Vagina (tissue), 2 donors: ENCODE results near the gene NFE2L2. TPM values are rescaled to one million over a fixed set of nuclear protein-coding genes. Genes with fewer than 3 reads are reported as not detected.
A peak's percentile ranks its signal among the peaks of the same experiment; 100 is the strongest.
"Not testable (repeated sequence)": the region's sequence is repeated elsewhere in the genome, so short reads cannot be mapped to it uniquely, and the experiment has no call there.

ENCODE experiments used
- DNase-seq, 2 donors: peaks; one replicate each; pipeline ENCODE4 v3.0.0-alpha.2; 2017; ENCODE audit errors: extremely low spot score in 2 of 2
- H3K27ac ChIP-seq: fragments of 200-600 bp; sonication (generic); one replicate; pipeline ENCODE4 v1.5.1; 2019
- H3K27me3 ChIP-seq: fragments of 200-600 bp; sonication (generic); one replicate; pipeline ENCODE4 v1.5.1; 2019
- H3K36me3 ChIP-seq, 2 donors: fragments of 200-600 bp; sonication (generic); one replicate each; pipeline ENCODE4 v1.5.1; 2017 to 2019
- H3K4me1 ChIP-seq: fragments of 200-600 bp; sonication (generic); one replicate; pipeline ENCODE4 v1.5.1; 2019
- H3K4me3 ChIP-seq, 2 donors: fragments of 200-600 bp; sonication (generic); 1 replicate in 1 of 2; 2 replicates in 1 of 2; pipeline ENCODE4 v1.5.1; 2016 to 2019
- H3K9me3 ChIP-seq: fragments of 200-600 bp; sonication (generic); one replicate; pipeline ENCODE4 v1.5.1; 2019
- POLR2A ChIP-seq, 2 donors: fragments of 450-650 bp; IDR thresholded peaks; one replicate each; pipeline ENCODE4 v1.6.1; 2017; ENCODE audit warnings: antibody characterized with exemption in 2 of 2, mild to moderate bottlenecking in 2 of 2, moderate library complexity in 2 of 2
- POLR2AphosphoS5 ChIP-seq, 2 donors: sonication (generic); formaldehyde crosslinking; IDR thresholded peaks; one replicate each; pipeline ENCODE4 v1.9.0; 2017; ENCODE audit warnings: antibody characterized with exemption in 2 of 2, mild to moderate bottlenecking in 2 of 2, low read depth in 1 of 2; ENCODE audit not compliant: insufficient read depth in 1 of 2
- intact Hi-C: fragments of 100-400 bp; cut with DNase I; formaldehyde crosslinking; loops from one replicate; pipeline ENCODE4 v1.15.1; 2023
- total RNA-seq: library from RNA; depleted of rRNA; stranded (reverse); fragments of >200 nt; gene quantifications from one replicate; pipeline ENCODE4 v1.2.3, GENCODE V29; 2016
- TF ChIP-seq, protein P1 (sequence below), 3 experiments: fragments of 450-650 bp in 2 of 3; fragments of 200-600 bp in 1 of 3; sonication (generic) in 1 of 3; IDR thresholded peaks; one replicate each; pipeline ENCODE4 v1.5.1; 2017 to 2019; ENCODE audit warnings: antibody characterized with exemption in 3 of 3, mild to moderate bottlenecking in 2 of 3, moderate library complexity in 2 of 3

Gene NFE2L2
- 147 TPM for total RNA-seq

GRCh38 chr2:177264693-177265587 is at the start of gene NFE2L2:
Gene NFE2L2 (minus strand): TSS chr2:177264727. CDS start chr2:177264576, 151 bp downstream.
- peaks cover 53% of the 10 kb centered on the region for H3K4me1 ChIP-seq
- peak within 1 kb of the TSS; percentile 100 for H3K27ac ChIP-seq
- peak; percentile 4 to 98 for TF ChIP-seq POLR2A (IDR thresholded peaks at IDR 0.05)
- TF ChIP-seq, protein P1, sequence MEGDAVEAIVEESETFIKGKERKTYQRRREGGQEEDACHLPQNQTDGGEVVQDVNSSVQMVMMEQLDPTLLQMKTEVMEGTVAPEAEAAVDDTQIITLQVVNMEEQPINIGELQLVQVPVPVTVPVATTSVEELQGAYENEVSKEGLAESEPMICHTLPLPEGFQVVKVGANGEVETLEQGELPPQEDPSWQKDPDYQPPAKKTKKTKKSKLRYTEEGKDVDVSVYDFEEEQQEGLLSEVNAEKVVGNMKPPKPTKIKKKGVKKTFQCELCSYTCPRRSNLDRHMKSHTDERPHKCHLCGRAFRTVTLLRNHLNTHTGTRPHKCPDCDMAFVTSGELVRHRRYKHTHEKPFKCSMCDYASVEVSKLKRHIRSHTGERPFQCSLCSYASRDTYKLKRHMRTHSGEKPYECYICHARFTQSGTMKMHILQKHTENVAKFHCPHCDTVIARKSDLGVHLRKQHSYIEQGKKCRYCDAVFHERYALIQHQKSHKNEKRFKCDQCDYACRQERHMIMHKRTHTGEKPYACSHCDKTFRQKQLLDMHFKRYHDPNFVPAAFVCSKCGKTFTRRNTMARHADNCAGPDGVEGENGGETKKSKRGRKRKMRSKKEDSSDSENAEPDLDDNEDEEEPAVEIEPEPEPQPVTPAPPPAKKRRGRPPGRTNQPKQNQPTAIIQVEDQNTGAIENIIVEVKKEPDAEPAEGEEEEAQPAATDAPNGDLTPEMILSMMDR (IDR thresholded peaks at IDR 0.05): peak in 2 of 3 experiments; percentile 4 to 45
- peak; percentile 84 to 99 for TF ChIP-seq POLR2AphosphoS5 (IDR thresholded peaks at IDR 0.05; ENCODE audit: insufficient read depth in 1 of 2, low read depth in 1 of 2)
- no peaks in the 10 kb centered on the region for H3K27me3 ChIP-seq
- no peaks in the 10 kb centered on the region for H3K9me3 ChIP-seq
- H3K4me3 ChIP-seq: peak within 1 kb of the TSS; percentile 74 to 97
- DNase-seq: peak in 1 of 2 donors; percentile 95
- intact Hi-C loops: loop anchor here (2.0 to 5.0 kb wide), 3 partner anchors 52 to 98 kb away; partner anchors contain the start of gene HNRNPA3
- no peaks in the 10 kb centered on the region for H3K36me3 ChIP-seq

DNA sequence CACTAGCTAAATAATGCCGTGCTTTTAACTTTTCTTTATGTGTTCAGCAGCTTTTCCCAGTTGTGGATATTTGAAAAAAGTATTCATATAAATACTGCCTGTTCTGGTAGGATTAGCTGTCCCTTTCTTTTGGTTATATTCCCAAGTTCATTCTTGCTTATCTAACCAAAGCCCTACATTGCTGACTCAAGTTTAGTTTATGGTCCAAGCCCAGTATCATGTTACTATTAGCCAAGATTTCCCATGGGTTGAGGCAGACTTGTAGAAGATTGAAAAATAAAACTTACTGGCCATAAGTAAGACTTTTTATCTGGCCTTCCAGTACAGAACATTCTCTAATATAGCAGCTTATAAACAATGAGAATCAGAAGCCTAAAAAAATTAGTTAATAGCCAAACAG is 49.7 kb upstream of the NFE2L2 start:
- H3K27me3 ChIP-seq: no peaks in the 10 kb centered on the region
- no peak for DNase-seq
- TF ChIP-seq, protein P1 (IDR thresholded peaks at IDR 0.05): no peak
- TF ChIP-seq POLR2AphosphoS5 (IDR thresholded peaks at IDR 0.05; ENCODE audit: insufficient read depth in 1 of 2, low read depth in 1 of 2) (peak in 1 of 2 donors; percentile 18), POLR2A (IDR thresholded peaks at IDR 0.05) (no peak)
- H3K36me3 ChIP-seq: no peaks in the 10 kb centered on the region
- H3K4me1 ChIP-seq: peaks cover 9% of the 10 kb centered on the region
- peak overlapping the region; percentile 52 for H3K27ac ChIP-seq
- no peaks in the 10 kb centered on the region for H3K9me3 ChIP-seq
- H3K4me3 ChIP-seq: no peak overlapping the region
- intact Hi-C loops: no loop called here

DNA sequence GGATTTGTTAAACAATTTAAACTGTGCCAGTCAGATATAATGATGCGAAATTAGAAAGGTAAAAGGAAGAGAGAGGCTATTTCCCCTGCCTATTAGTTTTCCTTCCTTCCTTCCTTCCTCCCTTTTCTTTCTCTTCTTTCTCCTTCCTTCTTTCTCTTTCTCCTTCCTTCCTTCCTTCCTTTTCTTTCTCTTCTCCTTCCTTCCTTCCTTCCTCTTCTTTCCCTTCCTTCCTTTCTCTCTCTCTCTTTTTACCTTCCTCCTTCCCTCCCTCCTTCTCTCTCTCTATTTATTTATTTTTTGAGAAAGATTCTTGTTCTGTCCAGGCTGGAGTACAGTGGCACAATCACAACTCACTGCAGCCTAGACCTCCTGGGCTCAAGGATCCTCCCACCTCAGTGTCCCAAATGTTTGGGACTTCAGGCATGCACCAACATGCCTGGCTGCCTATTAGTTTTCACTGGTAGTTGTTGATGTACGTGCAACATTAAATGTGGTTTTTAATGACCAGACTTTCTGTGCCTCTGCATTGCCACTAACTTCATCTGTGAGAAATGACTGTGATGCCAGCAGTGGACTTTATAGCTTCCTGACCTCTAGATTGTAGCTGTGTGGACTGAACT is 48.7 kb upstream of the NFE2L2 start:
- Histone ChIP-seq H3K27ac (peak overlapping the region; percentile 52), H3K36me3 (no peaks in the 10 kb centered on the region), H3K4me3 (no peak overlapping the region), H3K4me1 (peaks cover 9% of the 10 kb centered on the region), H3K27me3 (no peaks in the 10 kb centered on the region), H3K9me3 (no peaks in the 10 kb centered on the region)
- intact Hi-C loops: no loop called here
- no peak for TF ChIP-seq POLR2AphosphoS5 (IDR thresholded peaks at IDR 0.05; ENCODE audit: insufficient read depth in 1 of 2, low read depth in 1 of 2)
- TF ChIP-seq POLR2A (IDR thresholded peaks at IDR 0.05): no peak
- TF ChIP-seq, protein P1 (IDR thresholded peaks at IDR 0.05): no peak
- no peak for DNase-seq

DNA sequence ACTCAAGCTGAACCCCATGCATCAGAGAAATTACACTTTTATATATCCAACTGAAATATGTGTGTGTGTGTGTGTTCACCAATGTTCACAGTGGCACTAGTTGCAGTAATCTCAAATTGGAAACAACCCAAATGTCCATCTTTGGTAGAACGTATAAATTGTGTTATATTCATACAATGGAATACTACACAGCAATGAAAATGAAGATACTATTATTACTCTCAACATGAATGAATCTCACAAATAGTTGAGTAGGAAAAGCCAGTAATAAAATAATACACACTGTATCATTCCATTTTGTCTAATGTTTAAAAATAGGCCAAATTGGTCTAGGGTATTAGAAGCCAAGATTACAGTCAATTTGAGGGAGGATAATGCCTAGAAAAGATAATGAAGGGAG is 48.0 kb upstream of the NFE2L2 start:
- Histone ChIP-seq H3K27ac (no peak overlapping the region), H3K4me3 (no peak overlapping the region), H3K9me3 (no peaks in the 10 kb centered on the region), H3K36me3 (no peaks in the 10 kb centered on the region), H3K4me1 (peaks cover 9% of the 10 kb centered on the region), H3K27me3 (no peaks in the 10 kb centered on the region)
- intact Hi-C loops: no loop called here
- no peak for DNase-seq
- TF ChIP-seq POLR2A (IDR thresholded peaks at IDR 0.05) (no peak), POLR2AphosphoS5 (IDR thresholded peaks at IDR 0.05; ENCODE audit: insufficient read depth in 1 of 2, low read depth in 1 of 2) (no peak)
- TF ChIP-seq, protein P1 (IDR thresholded peaks at IDR 0.05): no peak

GRCh38 chr2:177309672-177310309 is 45.3 kb upstream of the NFE2L2 start:
- H3K27ac ChIP-seq, DNase-seq, H3K4me3 ChIP-seq, intact Hi-C loops, H3K36me3 ChIP-seq, H3K27me3 ChIP-seq, H3K9me3 ChIP-seq: not testable (repeated sequence)
- H3K4me1 ChIP-seq: peaks cover 18% of the 10 kb centered on the region
